WTC11 (cell line): ENCODE data around the gene TSPAN1. TPM values are rescaled to one million over a fixed set of nuclear protein-coding genes. Genes with fewer than 3 reads are reported as not detected.

Source experiments
- ATAC-seq: fragments of 200-7000 bp; cut with Tn5 transposase; 2 replicates; pipeline ENCODE4 v1.10.0; 2021; ENCODE audit warnings: mild to moderate bottlenecking, moderate library complexity
- CTCF ChIA-PET: fragments of 300-600 bp; sonication (Branson Sonifier 250); formaldehyde crosslinking; loops from one replicate; lab custom pipeline; 2021; ENCODE audit warnings: antibody characterized with exemption; lab: Charles Lee
- POLR2A ChIA-PET: fragments of 350-600 bp; sonication (Branson Sonifier 250); formaldehyde crosslinking; loops from one replicate; lab custom pipeline; 2021; ENCODE audit warnings: antibody characterized with exemption; lab: Charles Lee
- DNase-seq: peaks from one replicate; pipeline ENCODE4 v3.0.0; 2021; ENCODE audit warnings: low spot score
- H3K27ac Mint-ChIP-seq: 2 replicates; pipeline ENCODE4 v1.8.0; 2021; ENCODE audit warnings: mixed read lengths
- H3K27me3 Mint-ChIP-seq: 2 replicates; pipeline ENCODE4 v1.8.0; 2021; ENCODE audit warnings: low read depth, mild to moderate bottlenecking, moderate library complexity, mixed read lengths
- H3K36me3 Mint-ChIP-seq: 2 replicates; pipeline ENCODE4 v1.8.0; 2021; ENCODE audit warnings: mixed read lengths
- H3K4me1 Mint-ChIP-seq: 2 replicates; pipeline ENCODE4 v1.8.0; 2022; ENCODE audit warnings: mixed read lengths
- H3K4me3 Mint-ChIP-seq: 2 replicates; pipeline ENCODE4 v1.8.0; 2021; ENCODE audit warnings: mild to moderate bottlenecking, moderate library complexity, mixed read lengths
- H3K9me3 Mint-ChIP-seq: 2 replicates; pipeline ENCODE4 v1.8.0; 2021; ENCODE audit warnings: mixed read lengths
- AFF4 ChIP-seq: sonication (generic); formaldehyde crosslinking; IDR thresholded peaks from 2 replicates; pipeline ENCODE4 v1.8.1; 2023; ENCODE audit warnings: mild to moderate bottlenecking, missing genetic modification reagents, borderline replicate concordance
- AR ChIP-seq: fragments of 250-450 bp; sonication (Bioruptor Pico); IDR thresholded peaks from 2 replicates; pipeline ENCODE4 v1.9.0; 2021; ENCODE audit warnings: mild to moderate bottlenecking
- ATF1 ChIP-seq: sonication (generic); formaldehyde crosslinking; IDR thresholded peaks from 2 replicates; pipeline ENCODE4 v1.8.1; 2023; ENCODE audit warnings: mild to moderate bottlenecking, moderate library complexity, missing genetic modification reagents
- ATF6 ChIP-seq: sonication (generic); formaldehyde crosslinking; IDR thresholded peaks from 2 replicates; pipeline ENCODE4 v1.8.1; 2023; ENCODE audit warnings: mild to moderate bottlenecking, missing genetic modification reagents
- CBFB ChIP-seq: sonication (generic); formaldehyde crosslinking; IDR thresholded peaks from 2 replicates; pipeline ENCODE4 v1.8.1; 2022; ENCODE audit warnings: mild to moderate bottlenecking, low read depth, missing genetic modification reagents
- CDX4 ChIP-seq: fragments of 250-450 bp; sonication (Bioruptor Pico); IDR thresholded peaks from 2 replicates; pipeline ENCODE4 v1.9.0; 2021; ENCODE audit warnings: moderate library complexity, mild to moderate bottlenecking, inconsistent platforms, borderline replicate concordance
- E2F1 ChIP-seq: sonication (generic); formaldehyde crosslinking; IDR thresholded peaks from 2 replicates; pipeline ENCODE4 v1.8.0; 2022; ENCODE audit warnings: mild to moderate bottlenecking, missing genetic modification reagents
- EMX1 ChIP-seq: fragments of 250-450 bp; sonication (Bioruptor Pico); IDR thresholded peaks from 2 replicates; pipeline ENCODE4 v1.8.0; 2021; ENCODE audit warnings: mild to moderate bottlenecking
- FOXJ3 ChIP-seq: sonication (generic); formaldehyde crosslinking; IDR thresholded peaks from 2 replicates; pipeline ENCODE4 v1.9.0; 2021; ENCODE audit warnings: missing genetic modification reagents, mild to moderate bottlenecking, borderline replicate concordance
- GRHL2 ChIP-seq: fragments of 250-450 bp; sonication (Bioruptor Pico); IDR thresholded peaks from 2 replicates; pipeline ENCODE4 v1.8.0; 2022; ENCODE audit warnings: mild to moderate bottlenecking, moderate library complexity; ENCODE audit not compliant: insufficient replicate concordance, severe bottlenecking
- MAX ChIP-seq: sonication (generic); formaldehyde crosslinking; IDR thresholded peaks from 2 replicates; pipeline ENCODE4 v1.8.0; 2022; ENCODE audit warnings: mild to moderate bottlenecking, missing genetic modification reagents
- RELA ChIP-seq: sonication (generic); formaldehyde crosslinking; IDR thresholded peaks from 2 replicates; pipeline ENCODE4 v1.8.1; 2022; ENCODE audit warnings: missing genetic modification reagents, mild to moderate bottlenecking, borderline replicate concordance
- SP1 ChIP-seq: sonication (generic); formaldehyde crosslinking; conservative IDR thresholded peaks from 2 replicates; pipeline ENCODE4 v1.8.1; 2022; ENCODE audit warnings: missing genetic modification reagents
- USF1 ChIP-seq: sonication (generic); formaldehyde crosslinking; IDR thresholded peaks from 2 replicates; pipeline ENCODE4 v1.8.0; 2022; ENCODE audit warnings: mild to moderate bottlenecking, missing genetic modification reagents
- ZMAT4 ChIP-seq: fragments of 250-450 bp; sonication (Bioruptor Pico); IDR thresholded peaks from 2 replicates; pipeline ENCODE4 v1.9.0; 2021; ENCODE audit warnings: mild to moderate bottlenecking
- ZNF121 ChIP-seq: sonication (generic); formaldehyde crosslinking; IDR thresholded peaks from 2 replicates; pipeline ENCODE4 v1.8.0; 2023; ENCODE audit warnings: missing genetic modification reagents
- ZNF423 ChIP-seq: fragments of 250-450 bp; sonication (Bioruptor Pico); IDR thresholded peaks from 2 replicates; pipeline ENCODE4 v2.1.2; 2022; ENCODE audit warnings: mild to moderate bottlenecking, moderate library complexity
- total RNA-seq: library from RNA; stranded (reverse); gene quantifications from 3 replicates; pipeline ENCODE4 v1.2.3, GENCODE V29; 2021

Gene TSPAN1
- total RNA-seq, 1 experiment from 2014 or later, result 0.50 TPM

- POLR2A ChIA-PET, result no interaction called here
These were observed 35.7 kb downstream of the TSPAN1 start for GRCh38 chr1:46210561-46210960.

GRCh38 chr1:46211051-46211450 lies 36.2 kb downstream of the TSPAN1 start:
- ChIA-PET POLR2A (no interaction called here), CTCF (no interaction called here)
- Mint-ChIP-seq H3K9me3 (no peaks in the 10 kb centered on the region), H3K27ac (no peak overlapping the region)
- no peak for ATAC-seq
- no peak for DNase-seq
- TF ChIP-seq MAX (CRISPR knock-in tag) (no peak), ZNF423 (no peak), USF1 (no peak), E2F1 (CRISPR knock-in tag) (no peak), ZNF121 (CRISPR knock-in tag) (no peak)
- TF ChIP-seq, all 79 proteins: peak for 0
- no peaks in the 10 kb centered on the region for H3K27me3 Mint-ChIP-seq
- no peaks in the 10 kb centered on the region for H3K36me3 Mint-ChIP-seq
- peaks cover under 1% of the 10 kb centered on the region; the same call in 1 of the 2 replicates for H3K4me1 Mint-ChIP-seq
- H3K4me3 Mint-ChIP-seq, result no peak overlapping the region

More at GRCh38 chr1:46210561-46210960, 35.7 kb downstream of the TSPAN1 start:
- Mint-ChIP-seq H3K27me3 (no peaks in the 10 kb centered on the region), H3K9me3 (no peaks in the 10 kb centered on the region), H3K27ac (no peak overlapping the region), H3K4me1 (peaks cover 5% of the 10 kb centered on the region), H3K4me3 (no peak overlapping the region), H3K36me3 (no peaks in the 10 kb centered on the region)
- TF ChIP-seq ATF1 (no peak), EMX1 (CRISPR knock-in tag) (no peak), FOXJ3 (CRISPR knock-in tag) (no peak), CDX4 (no peak), ZMAT4 (no peak)
- no peak for ATAC-seq
- no peak for DNase-seq
- CTCF ChIA-PET, result interaction anchor here (1.8 kb wide), 1 partner anchor 13 kb away, joined by 6 read pairs; no protein-coding TSS in a partner anchor

- Mint-ChIP-seq H3K27me3 (no peaks in the 10 kb centered on the region), H3K9me3 (no peaks in the 10 kb centered on the region), H3K36me3 (no peaks in the 10 kb centered on the region)
- CTCF ChIA-PET, result no interaction called here
- peak; percentile 57; the same call in 1 of the 2 replicates for TF ChIP-seq ZNF121 (CRISPR knock-in tag)
- no peak for TF ChIP-seq GRHL2 (CRISPR knock-in tag)
- TF ChIP-seq, all 79 proteins: peak for 1
- no peaks in the 10 kb centered on the region for H3K4me1 Mint-ChIP-seq
- H3K4me3 Mint-ChIP-seq, result no peak overlapping the region
- no peak for DNase-seq
- ATAC-seq, result no peak
- POLR2A ChIA-PET, result no interaction called here
- no peak overlapping the region for H3K27ac Mint-ChIP-seq
These were observed 40.6 kb downstream of the TSPAN1 start for GRCh38 chr1:46215504-46215903.

GRCh38 chr1:46218443-46218842 lies 43.6 kb downstream of the TSPAN1 start:
- H3K27ac Mint-ChIP-seq, result no peak overlapping the region
- no peaks in the 10 kb centered on the region for H3K27me3 Mint-ChIP-seq
- no peak overlapping the region for H3K4me3 Mint-ChIP-seq
- DNase-seq (no peak), ATAC-seq (no peak)
- H3K9me3 Mint-ChIP-seq, result no peaks in the 10 kb centered on the region
- no peaks in the 10 kb centered on the region for H3K36me3 Mint-ChIP-seq
- ChIA-PET POLR2A (no interaction called here), CTCF (interaction anchor here (6.6 kb wide), 1 partner anchor 20 kb away, joined by 55 read pairs; the partner anchor contains the start of gene POMGNT1)
- peaks cover 23% of the 10 kb centered on the region for H3K4me1 Mint-ChIP-seq
- no peak for TF ChIP-seq SP1 (CRISPR knock-in tag)
- TF ChIP-seq RELA (CRISPR knock-in tag), result no peak
- TF ChIP-seq CBFB (CRISPR knock-in tag), result no peak
- no peak for TF ChIP-seq ATF6 (CRISPR knock-in tag)
- no peak for TF ChIP-seq AR
- no peak for TF ChIP-seq AFF4 (CRISPR knock-in tag)
